Measurements from ENCODE around the gene MEF2C. TPM values are rescaled to one million over a fixed set of nuclear protein-coding genes. Genes with fewer than 3 reads are reported as not detected.

The MEF2C gene
- total RNA-seq, 4 donors from 2014 or later: 51.0 to 78.6 (median 65.7) TPM

GRCh38 chr5:88682131-88682530 is 200.9 kb downstream of the MEF2C start:
- peaks cover 6 to 7% of the 10 kb centered on the region in 2 donors for H3K4me1 ChIP-seq
- H3K4me3 ChIP-seq (replicated peaks in 1 of 3): no peak overlapping the region
- DNase-seq: no peak
- no peak overlapping the region for H3K27ac ChIP-seq
- intact Hi-C loops (cut with DNase I): loop anchor here (5.0 kb wide), 1 partner anchor 535 kb away; no protein-coding TSS in a partner anchor
- WGBS, 2 donors: 21% methylated on average over 1 of the region's 1 CpG
- H3K36me3 ChIP-seq: no peaks in the 10 kb centered on the region
- no peak for TF ChIP-seq CTCF (IDR thresholded peaks at IDR 0.05)
- TF ChIP-seq POLR2A (IDR thresholded peaks at IDR 0.05): no peak
- peaks cover 81% of the 10 kb centered on the region for H3K27me3 ChIP-seq
- H3K9me3 ChIP-seq: no peaks in the 10 kb centered on the region

GRCh38 chr5:88681211-88681803 is 201.7 kb downstream of the MEF2C start:
- Histone ChIP-seq H3K36me3 (no peaks in the 10 kb centered on the region), H3K4me1 (peaks cover 6 to 7% of the 10 kb centered on the region in 2 donors), H3K27me3 (peaks cover 80% of the 10 kb centered on the region), H3K9me3 (no peaks in the 10 kb centered on the region), H3K27ac (no peak overlapping the region), H3K4me3 (replicated peaks in 1 of 3) (no peak overlapping the region)
- TF ChIP-seq POLR2A (IDR thresholded peaks at IDR 0.05) (no peak), CTCF (IDR thresholded peaks at IDR 0.05) (no peak)
- no peak for DNase-seq
- 36 to 41% methylated on average over 5 of the region's 5 CpGs for WGBS, 2 donors
- intact Hi-C loops (cut with DNase I): loop anchor here (5.0 kb wide), 1 partner anchor 534 kb away; no protein-coding TSS in a partner anchor

- Histone ChIP-seq H3K4me3 (replicated peaks in 1 of 3) (peak overlapping the region in 1 of 3 donors; percentile 20), H3K9me3 (no peaks in the 10 kb centered on the region), H3K4me1 (peaks cover 11 to 13% of the 10 kb centered on the region in 2 donors), H3K27ac (no peak overlapping the region), H3K27me3 (peaks cover 78% of the 10 kb centered on the region), H3K36me3 (no peaks in the 10 kb centered on the region)
- peak; percentile 66 to 68 for DNase-seq
- intact Hi-C loops (cut with DNase I): loop anchor here (5.0 kb wide), 1 partner anchor 533 kb away; no protein-coding TSS in a partner anchor
- TF ChIP-seq CTCF (IDR thresholded peaks at IDR 0.05): peak; percentile 55 to 99 (median 88)
- TF ChIP-seq POLR2A (IDR thresholded peaks at IDR 0.05): no peak
- 7 to 8% methylated on average over 26 to 27 of the region's 61 CpGs for WGBS, 2 donors
Measured at GRCh38 chr5:88680253-88681132, 202.5 kb downstream of the MEF2C start.

- Histone ChIP-seq H3K27me3 (peaks cover 77% of the 10 kb centered on the region), H3K27ac (no peak overlapping the region), H3K36me3 (no peaks in the 10 kb centered on the region), H3K9me3 (no peaks in the 10 kb centered on the region), H3K4me3 (replicated peaks in 1 of 3) (no peak overlapping the region), H3K4me1 (peaks cover 19 to 20% of the 10 kb centered on the region in 2 donors)
- intact Hi-C loops (cut with DNase I): loop anchor here (5.0 kb wide), 1 partner anchor 532 kb away; no protein-coding TSS in a partner anchor
- DNase-seq: no peak
- no peak for TF ChIP-seq POLR2A (IDR thresholded peaks at IDR 0.05)
- TF ChIP-seq CTCF (IDR thresholded peaks at IDR 0.05): no peak
- WGBS, 2 donors: 16 to 19% methylated on average over 14 of the region's 14 CpGs
Measured at GRCh38 chr5:88679638-88680037, 203.3 kb downstream of the MEF2C start.
